Osteoblast (primary cell): ENCODE results near the gene USP32. TPM values are rescaled to one million over a fixed set of nuclear protein-coding genes. Genes with fewer than 3 reads are reported as not detected.

Source experiments
- DNase-seq: peaks from one replicate; pipeline ENCODE4 v3.0.0; 2011; ENCODE audit warnings: low spot score, mixed read lengths; ENCODE audit not compliant: insufficient read length; ENCODE audit errors: missing footprints
- H2AFZ ChIP-seq: 2 replicates; pipeline ENCODE4 v1.6.0; 2011; ENCODE audit warnings: mild to moderate bottlenecking, low read length
- H3K27ac ChIP-seq: 2 replicates; pipeline ENCODE4 v1.5.1; 2011; ENCODE audit warnings: mild to moderate bottlenecking, low read depth, low read length, moderate library complexity
- H3K27me3 ChIP-seq: 2 replicates; pipeline ENCODE4 v1.6.0; 2012; ENCODE audit warnings: mild to moderate bottlenecking, control low read depth, inconsistent platforms, low read length, moderate library complexity; ENCODE audit not compliant: insufficient read depth
- H3K36me3 ChIP-seq: 2 replicates; pipeline ENCODE4 v1.5.1; 2011; ENCODE audit warnings: mild to moderate bottlenecking, low read length, control low read depth, moderate library complexity; ENCODE audit not compliant: insufficient read depth
- H3K4me1 ChIP-seq: 2 replicates; pipeline ENCODE4 v1.5.1; 2011; ENCODE audit warnings: mild to moderate bottlenecking, low read length, control low read depth, moderate library complexity; ENCODE audit not compliant: insufficient read depth
- H3K4me2 ChIP-seq: 2 replicates; pipeline ENCODE4 v1.6.0; 2011; ENCODE audit warnings: mild to moderate bottlenecking, low read length; ENCODE audit not compliant: insufficient read depth
- H3K4me3 ChIP-seq: fragments of 200-600 bp; sonication (generic); 3 replicates; pipeline ENCODE4 v1.5.1; 2012; ENCODE audit warnings: mild to moderate bottlenecking, low read length, inconsistent platforms; ENCODE audit not compliant: insufficient read depth
- H3K79me2 ChIP-seq: 2 replicates; pipeline ENCODE4 v1.6.0; 2012; ENCODE audit warnings: mild to moderate bottlenecking, low read length, control low read depth, inconsistent platforms; ENCODE audit not compliant: insufficient read depth
- H3K9me3 ChIP-seq: 2 replicates; pipeline ENCODE4 v1.5.1; 2011; ENCODE audit warnings: low read depth, low read length, control low read depth
- H4K20me1 ChIP-seq: 2 replicates; pipeline ENCODE4 v1.6.0; 2012; ENCODE audit warnings: mild to moderate bottlenecking, low read length, control low read depth; ENCODE audit not compliant: insufficient read depth
- total RNA-seq: library from RNA; depleted of rRNA; stranded (reverse); fragments of >200 nt; gene quantifications from 2 replicates; pipeline ENCODE4 v1.2.3, GENCODE V29; 2012
- TF ChIP-seq, protein P1 (sequence below): IDR thresholded peaks from 2 replicates; pipeline ENCODE4 v1.5.1; 2011; ENCODE audit warnings: mild to moderate bottlenecking, low read depth, low read length, moderate library complexity; ENCODE audit errors: extremely low read depth

Gene USP32
- total RNA-seq, 1 donor: 99.5 TPM

- Histone ChIP-seq H3K4me1 (peaks cover 12% of the 10 kb centered on the region), H3K79me2 (no peaks in the 10 kb centered on the region), H3K27ac (no peak overlapping the region), H3K9me3 (no peaks in the 10 kb centered on the region), H4K20me1 (no peaks in the 10 kb centered on the region), H3K36me3 (no peaks in the 10 kb centered on the region), H3K27me3 (peaks cover 78% of the 10 kb centered on the region), H3K4me2 (no peak overlapping the region), H3K4me3 (no peak overlapping the region), H2AFZ (no peak overlapping the region)
- TF ChIP-seq, protein P1, sequence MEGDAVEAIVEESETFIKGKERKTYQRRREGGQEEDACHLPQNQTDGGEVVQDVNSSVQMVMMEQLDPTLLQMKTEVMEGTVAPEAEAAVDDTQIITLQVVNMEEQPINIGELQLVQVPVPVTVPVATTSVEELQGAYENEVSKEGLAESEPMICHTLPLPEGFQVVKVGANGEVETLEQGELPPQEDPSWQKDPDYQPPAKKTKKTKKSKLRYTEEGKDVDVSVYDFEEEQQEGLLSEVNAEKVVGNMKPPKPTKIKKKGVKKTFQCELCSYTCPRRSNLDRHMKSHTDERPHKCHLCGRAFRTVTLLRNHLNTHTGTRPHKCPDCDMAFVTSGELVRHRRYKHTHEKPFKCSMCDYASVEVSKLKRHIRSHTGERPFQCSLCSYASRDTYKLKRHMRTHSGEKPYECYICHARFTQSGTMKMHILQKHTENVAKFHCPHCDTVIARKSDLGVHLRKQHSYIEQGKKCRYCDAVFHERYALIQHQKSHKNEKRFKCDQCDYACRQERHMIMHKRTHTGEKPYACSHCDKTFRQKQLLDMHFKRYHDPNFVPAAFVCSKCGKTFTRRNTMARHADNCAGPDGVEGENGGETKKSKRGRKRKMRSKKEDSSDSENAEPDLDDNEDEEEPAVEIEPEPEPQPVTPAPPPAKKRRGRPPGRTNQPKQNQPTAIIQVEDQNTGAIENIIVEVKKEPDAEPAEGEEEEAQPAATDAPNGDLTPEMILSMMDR: no peak
- no peak for DNase-seq
Observed at GRCh38 chr17:60145006-60145935, 246.7 kb downstream of the USP32 start.

DNA sequence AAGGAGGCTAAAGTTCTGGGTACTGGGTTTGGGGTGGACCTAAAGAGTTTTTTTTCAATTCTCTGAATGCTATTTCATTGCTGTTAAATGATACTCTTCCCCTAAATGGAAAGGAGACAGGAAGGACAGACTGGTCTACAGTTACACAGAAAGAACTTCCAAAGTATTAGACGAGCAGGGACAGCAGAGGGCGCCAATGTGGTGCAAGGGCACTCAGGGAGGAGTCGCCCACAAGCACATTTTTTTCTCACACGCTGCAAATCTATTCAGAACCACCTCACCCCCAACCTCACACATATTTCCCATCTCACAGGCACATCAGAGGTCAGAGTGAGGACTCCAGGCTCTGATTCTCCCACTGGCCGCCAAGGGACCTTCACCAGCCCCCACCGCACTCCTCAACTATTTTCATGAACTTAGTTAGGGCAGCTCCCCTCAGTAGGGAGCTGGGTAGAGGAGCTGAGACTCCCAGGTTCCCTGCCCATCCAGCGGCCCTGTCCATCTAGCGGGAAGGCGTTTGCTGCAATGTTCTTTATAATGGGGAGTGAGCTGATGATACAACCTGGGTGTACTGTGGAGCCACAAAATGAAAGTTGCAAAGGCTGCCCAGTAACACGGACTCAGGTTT lies 248.9 kb downstream of the USP32 start:
- Histone ChIP-seq H3K4me2 (peak overlapping the region; percentile 90), H3K36me3 (no peaks in the 10 kb centered on the region), H3K4me3 (peak overlapping the region; percentile 64), H2AFZ (peak overlapping the region; percentile 52), H3K9me3 (no peaks in the 10 kb centered on the region), H3K79me2 (no peaks in the 10 kb centered on the region), H3K27me3 (peaks cover 78% of the 10 kb centered on the region), H4K20me1 (peaks cover 2% of the 10 kb centered on the region), H3K4me1 (peaks cover 12% of the 10 kb centered on the region), H3K27ac (no peak overlapping the region)
- peak; percentile 95 for DNase-seq
- TF ChIP-seq, protein P1: peak; percentile 89

DNA sequence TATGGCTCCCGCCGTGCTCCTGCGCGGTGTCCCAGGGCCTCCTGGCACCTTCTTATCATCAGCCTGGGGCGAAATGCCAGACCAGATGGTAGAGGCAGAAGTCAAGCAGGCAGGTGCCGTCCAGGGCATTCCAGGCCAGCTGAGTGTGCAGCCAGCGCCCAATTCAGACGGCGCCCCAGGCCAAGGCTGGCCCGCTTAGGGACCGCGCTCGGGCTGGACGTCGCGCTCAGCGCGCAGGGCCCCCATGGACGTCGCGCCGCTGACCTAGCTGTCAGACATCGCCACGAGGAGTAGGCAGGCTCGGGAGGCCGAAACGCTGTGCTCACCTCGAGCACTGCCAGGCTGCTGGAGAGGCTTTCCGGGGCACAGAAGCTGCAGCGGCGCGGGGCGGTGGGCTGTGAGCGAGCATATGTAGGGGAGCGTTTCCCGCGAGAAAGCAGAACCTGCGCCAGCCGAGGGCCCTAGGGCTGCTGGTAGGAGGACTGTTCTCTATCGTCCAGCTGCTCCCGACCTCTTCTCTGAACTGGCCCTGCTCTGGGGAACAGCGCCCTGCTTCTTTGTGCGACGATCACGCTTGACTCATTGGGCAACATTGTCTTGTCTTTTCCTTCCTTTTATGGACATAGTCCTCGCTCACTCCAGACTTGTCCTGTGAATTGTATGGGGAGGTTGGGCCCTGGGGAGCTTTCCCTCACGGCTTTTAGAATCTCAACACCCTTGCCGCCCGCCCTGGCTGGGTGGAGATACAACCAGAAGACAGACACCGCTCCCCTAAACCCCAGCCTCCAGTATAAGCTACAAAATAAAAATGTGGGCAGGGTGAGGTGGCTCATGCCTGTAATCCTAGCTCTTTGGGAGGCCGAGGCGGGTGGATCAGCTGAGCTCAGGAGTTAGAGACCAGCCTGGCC lies 250.6 kb downstream of the USP32 start:
- H3K9me3 ChIP-seq: no peaks in the 10 kb centered on the region
- peaks cover 2% of the 10 kb centered on the region for H4K20me1 ChIP-seq
- H3K27ac ChIP-seq: no peak overlapping the region
- H2AFZ ChIP-seq: peak overlapping the region; percentile 44
- no peaks in the 10 kb centered on the region for H3K79me2 ChIP-seq
- peaks cover 12% of the 10 kb centered on the region for H3K4me1 ChIP-seq
- H3K36me3 ChIP-seq: no peaks in the 10 kb centered on the region
- peaks cover 65% of the 10 kb centered on the region for H3K27me3 ChIP-seq
- H3K4me3 ChIP-seq: no peak overlapping the region
- TF ChIP-seq, protein P1: no peak
- peak overlapping the region; percentile 90 for H3K4me2 ChIP-seq
- peak; percentile 85 for DNase-seq
